Ascending aorta (tissue), 2 donors: ENCODE data around the gene HMGXB3. TPM values are rescaled to one million over a fixed set of nuclear protein-coding genes. Genes with fewer than 3 reads are reported as not detected.

Experiments
- DNase-seq, 2 donors: peaks; one replicate each; pipeline ENCODE4 v3.0.0-alpha.2; 2019; ENCODE audit warnings: low spot score in 2 of 2
- H3K27ac ChIP-seq, 2 donors: fragments of 200-600 bp; sonication (generic); one replicate each; pipeline ENCODE4 v1.5.1; 2016 to 2017; ENCODE audit warnings: mild to moderate bottlenecking in 1 of 2
- H3K27me3 ChIP-seq: fragments of 200-600 bp; sonication (generic); one replicate; pipeline ENCODE4 v1.5.1; 2017
- H3K36me3 ChIP-seq, 2 donors: fragments of 200-600 bp; sonication (generic); one replicate each; pipeline ENCODE4 v1.5.1; 2016
- H3K4me1 ChIP-seq, 2 donors: fragments of 200-600 bp; sonication (generic); one replicate each; pipeline ENCODE4 v1.5.1; 2016 to 2017; ENCODE audit warnings: mild to moderate bottlenecking in 1 of 2
- H3K4me3 ChIP-seq, 2 donors: fragments of 200-600 bp; sonication (generic); one replicate each; pipeline ENCODE4 v1.5.1; 2016 to 2017; ENCODE audit warnings: mild to moderate bottlenecking in 1 of 2
- H3K9me3 ChIP-seq, 2 donors: fragments of 200-600 bp; sonication (generic); one replicate each; pipeline ENCODE4 v1.5.1; 2016
- CTCF ChIP-seq, 3 experiments: fragments of 200-600 bp in 2 of 3; fragments of 450-650 bp in 1 of 3; sonication (generic) in 2 of 3; IDR thresholded peaks; one replicate each; pipeline ENCODE4 v1.5.1; 2016 to 2019; ENCODE audit warnings: antibody characterized with exemption in 3 of 3, mild to moderate bottlenecking in 1 of 3, moderate library complexity in 1 of 3
- intact Hi-C: fragments of 100-400 bp; cut with DNase I; formaldehyde crosslinking; loops from one replicate; pipeline ENCODE4 v1.15.1; 2023
- total RNA-seq: library from RNA; depleted of rRNA; stranded (reverse); fragments of >200 nt; gene quantifications from one replicate; pipeline ENCODE4 v1.1.0, GENCODE V29; 2016

The HMGXB3 gene
- total RNA-seq, 1 donor from 2014 or later = 56.4 TPM

DNA sequence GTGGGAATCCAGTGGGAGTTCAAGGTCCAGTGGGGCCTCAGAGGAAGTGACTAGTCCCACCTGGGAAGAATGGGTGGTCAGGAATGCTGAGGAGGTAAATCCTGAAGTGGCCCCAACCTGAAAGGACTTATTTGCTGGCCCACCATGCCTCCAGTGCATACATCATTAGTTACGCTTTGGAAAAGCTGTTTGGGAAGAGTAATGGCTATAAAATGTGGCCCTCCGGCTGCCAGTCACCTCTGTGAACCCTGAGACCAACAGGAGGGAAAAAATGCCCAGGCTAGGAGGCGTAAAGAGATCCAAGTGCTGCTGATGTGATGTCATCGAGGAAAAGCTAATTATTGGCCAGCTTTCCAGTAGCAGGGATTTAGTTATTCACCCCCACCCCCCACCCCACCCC, 42.7 kb upstream of the HMGXB3 start:
- DNase-seq = no peak
- TF ChIP-seq CTCF (IDR thresholded peaks at IDR 0.05) = no peak
- H3K36me3 ChIP-seq = no peaks in the 10 kb centered on the region
- H3K27me3 ChIP-seq = no peaks in the 10 kb centered on the region
- no peak overlapping the region for H3K27ac ChIP-seq
- H3K4me3 ChIP-seq = no peak overlapping the region
- no peaks in the 10 kb centered on the region for H3K9me3 ChIP-seq
- intact Hi-C loops = loop anchor here (10.0 kb wide), 1 partner anchor 63 kb away; no protein-coding TSS in a partner anchor
- H3K4me1 ChIP-seq = peaks cover 0 to 12% of the 10 kb centered on the region in 2 donors

- intact Hi-C loops = loop anchor here (2.0 to 10.0 kb wide), 6 partner anchors 23 to 107 kb away; partner anchors contain the start of genes HMGXB3 and TIGD6
- peak; percentile 23 to 61 (median 34) for TF ChIP-seq CTCF (IDR thresholded peaks at IDR 0.05)
- H3K4me1 ChIP-seq = peaks cover 0 to 12% of the 10 kb centered on the region in 2 donors
- peak overlapping the region; percentile 88 to 94 for H3K27ac ChIP-seq
- H3K36me3 ChIP-seq = no peaks in the 10 kb centered on the region
- no peaks in the 10 kb centered on the region for H3K27me3 ChIP-seq
- H3K9me3 ChIP-seq = no peaks in the 10 kb centered on the region
- peak overlapping the region; percentile 77 to 86 for H3K4me3 ChIP-seq
- DNase-seq = no peak
These were observed 40.9 kb upstream of the HMGXB3 start for GRCh38 chr5:149959406-149960236.

- H3K9me3 ChIP-seq = no peaks in the 10 kb centered on the region
- no peak for TF ChIP-seq CTCF (IDR thresholded peaks at IDR 0.05)
- peak within 1 kb of the TSS; percentile 77 to 86 for H3K4me3 ChIP-seq
- peak; percentile 95 to 99 for DNase-seq
- no peaks in the 10 kb centered on the region for H3K36me3 ChIP-seq
- no peaks in the 10 kb centered on the region for H3K27me3 ChIP-seq
- peaks cover 0 to 12% of the 10 kb centered on the region in 2 donors for H3K4me1 ChIP-seq
- H3K27ac ChIP-seq = peak within 1 kb of the TSS; percentile 88 to 94
- intact Hi-C loops = loop anchor here (1.0 to 10.0 kb wide), 6 partner anchors 24 to 123 kb away; partner anchors contain the start of genes HMGXB3 and TIGD6
These were observed 40.0 kb upstream of the HMGXB3 start, which contains the start of gene SLC26A2 for GRCh38 chr5:149960272-149961185. TSS of gene SLC26A2 (plus strand) at chr5:149960758. CDS start at chr5:149977653, 16,895 bp downstream.

- no peak for DNase-seq
- intact Hi-C loops = loop anchor here (1.0 to 10.0 kb wide), 6 partner anchors 24 to 124 kb away; partner anchors contain the start of genes HMGXB3 and TIGD6
- H3K27ac ChIP-seq = peak overlapping the region; percentile 88 to 94
These were observed 39.3 kb upstream of the HMGXB3 start for GRCh38 chr5:149961186-149961685.

More at GRCh38 chr5:149961186-149961685, 39.3 kb upstream of the HMGXB3 start:
- peaks cover 0 to 12% of the 10 kb centered on the region in 2 donors for H3K4me1 ChIP-seq
- no peaks in the 10 kb centered on the region for H3K36me3 ChIP-seq
- H3K9me3 ChIP-seq = no peaks in the 10 kb centered on the region
- no peak for TF ChIP-seq CTCF (IDR thresholded peaks at IDR 0.05)
- H3K27me3 ChIP-seq = no peaks in the 10 kb centered on the region
- peak overlapping the region; percentile 77 to 86 for H3K4me3 ChIP-seq
